22Rv1 (cell line): ENCODE results near the gene HSPBAP1.

Source experiments
- ZFX ChIP-seq: fragments of 450-650 bp; IDR thresholded peaks from 2 replicates; pipeline ENCODE4 v1.6.1; 2017; ENCODE audit warnings: antibody characterized with exemption, borderline replicate concordance
- TF ChIP-seq, protein P1 (sequence below): fragments of 450-650 bp; IDR thresholded peaks from 2 replicates; pipeline ENCODE4 v1.5.1; 2017; ENCODE audit warnings: mild to moderate bottlenecking

DNA sequence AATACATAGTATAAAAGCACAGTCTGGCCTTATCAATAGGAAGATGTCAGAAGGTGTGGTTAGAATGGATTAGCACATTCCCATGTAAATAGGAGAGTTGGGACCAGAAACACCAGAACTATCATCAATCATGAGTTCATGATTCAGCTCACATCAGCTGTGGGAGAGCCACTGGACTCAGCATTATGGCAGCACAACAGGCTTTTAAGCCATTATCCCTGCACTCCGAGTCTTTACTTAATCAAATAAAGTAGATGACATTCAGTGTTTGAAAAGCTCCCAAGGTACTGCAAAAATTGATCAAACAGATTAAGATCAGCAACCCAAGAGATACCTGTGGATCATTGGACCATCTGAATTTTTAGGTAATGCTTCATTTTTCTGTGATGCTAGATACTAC, 88.3 kb downstream of the HSPBAP1 start:
- TF ChIP-seq, protein P1, sequence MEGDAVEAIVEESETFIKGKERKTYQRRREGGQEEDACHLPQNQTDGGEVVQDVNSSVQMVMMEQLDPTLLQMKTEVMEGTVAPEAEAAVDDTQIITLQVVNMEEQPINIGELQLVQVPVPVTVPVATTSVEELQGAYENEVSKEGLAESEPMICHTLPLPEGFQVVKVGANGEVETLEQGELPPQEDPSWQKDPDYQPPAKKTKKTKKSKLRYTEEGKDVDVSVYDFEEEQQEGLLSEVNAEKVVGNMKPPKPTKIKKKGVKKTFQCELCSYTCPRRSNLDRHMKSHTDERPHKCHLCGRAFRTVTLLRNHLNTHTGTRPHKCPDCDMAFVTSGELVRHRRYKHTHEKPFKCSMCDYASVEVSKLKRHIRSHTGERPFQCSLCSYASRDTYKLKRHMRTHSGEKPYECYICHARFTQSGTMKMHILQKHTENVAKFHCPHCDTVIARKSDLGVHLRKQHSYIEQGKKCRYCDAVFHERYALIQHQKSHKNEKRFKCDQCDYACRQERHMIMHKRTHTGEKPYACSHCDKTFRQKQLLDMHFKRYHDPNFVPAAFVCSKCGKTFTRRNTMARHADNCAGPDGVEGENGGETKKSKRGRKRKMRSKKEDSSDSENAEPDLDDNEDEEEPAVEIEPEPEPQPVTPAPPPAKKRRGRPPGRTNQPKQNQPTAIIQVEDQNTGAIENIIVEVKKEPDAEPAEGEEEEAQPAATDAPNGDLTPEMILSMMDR = no peak
- no peak for TF ChIP-seq ZFX
